Keratinocyte (primary cell): ENCODE measurements around the gene LZTR1. TPM values are rescaled to one million over a fixed set of nuclear protein-coding genes. Genes with fewer than 3 reads are reported as not detected.

Source experiments
- DNase-seq: peaks from one replicate; pipeline ENCODE4 v3.0.0-alpha.2; 2011; ENCODE audit warnings: low read depth, missing footprints, low spot score
- FAIRE-seq: peaks from 2 replicates; lab custom pipeline; 2011; peaks lifted over from hg19 to GRCh38; lab: Jason Lieb, UNC
- H2AFZ ChIP-seq: 2 replicates; pipeline ENCODE4 v1.6.0; 2012; ENCODE audit warnings: low read length, control low read depth, inconsistent platforms; ENCODE audit not compliant: control insufficient read depth
- H3K27ac ChIP-seq: 2 replicates; pipeline ENCODE4 v1.5.1; 2011; ENCODE audit warnings: low read length; ENCODE audit not compliant: control insufficient read depth, insufficient read depth
- H3K27me3 ChIP-seq: 3 replicates; pipeline ENCODE4 v1.6.0; 2011; ENCODE audit warnings: low read length; ENCODE audit not compliant: control insufficient read depth, insufficient read depth; ENCODE audit errors: extremely low read depth
- H3K36me3 ChIP-seq, 2 experiments: 2 replicates in 1 of 2; 3 replicates in 1 of 2; pipeline ENCODE4 v1.5.1; 2011; ENCODE audit warnings: low read length in 2 of 2, mild to moderate bottlenecking in 1 of 2; ENCODE audit not compliant: control insufficient read depth in 2 of 2, insufficient read depth in 2 of 2; ENCODE audit errors: extremely low read depth in 1 of 2
- H3K4me1 ChIP-seq: 3 replicates; pipeline ENCODE4 v1.5.1; 2011; ENCODE audit warnings: low read length; ENCODE audit not compliant: control insufficient read depth, insufficient read depth; ENCODE audit errors: extremely low read depth
- H3K4me2 ChIP-seq: 3 replicates; pipeline ENCODE4 v1.6.0; 2011; ENCODE audit warnings: low read depth, low read length; ENCODE audit not compliant: control insufficient read depth, insufficient read depth; ENCODE audit errors: extremely low read depth
- H3K4me3 ChIP-seq, 3 experiments: fragments of 200-600 bp in 1 of 3; sonication (generic) in 1 of 3; 2 replicates in 2 of 3; 3 replicates in 1 of 3; pipeline ENCODE4 v1.5.1; 2011 to 2016; ENCODE audit warnings: low read length in 3 of 3, mild to moderate bottlenecking in 3 of 3, control low read depth in 2 of 3, inconsistent platforms in 1 of 3, low read depth in 1 of 3, mixed read lengths in 1 of 3, mixed run types in 1 of 3, moderate library complexity in 1 of 3; ENCODE audit not compliant: control insufficient read depth in 2 of 3, insufficient read depth in 2 of 3; ENCODE audit errors: extremely low read depth in 1 of 3
- H3K79me2 ChIP-seq: 2 replicates; pipeline ENCODE4 v1.6.0; 2012; ENCODE audit warnings: low read length; ENCODE audit not compliant: control insufficient read depth, insufficient read depth
- H3K9ac ChIP-seq: 3 replicates; pipeline ENCODE4 v1.6.0; 2011; ENCODE audit warnings: low read length; ENCODE audit not compliant: control insufficient read depth, insufficient read depth; ENCODE audit errors: extremely low read depth
- H3K9me1 ChIP-seq: 3 replicates; pipeline ENCODE4 v1.6.0; 2011; ENCODE audit warnings: low read length; ENCODE audit not compliant: control insufficient read depth, insufficient read depth; ENCODE audit errors: extremely low read depth
- H3K9me3 ChIP-seq: 2 replicates; pipeline ENCODE4 v1.5.1; 2012; ENCODE audit warnings: low read depth, low read length; ENCODE audit not compliant: control insufficient read depth
- H4K20me1 ChIP-seq: 3 replicates; pipeline ENCODE4 v1.6.0; 2011; ENCODE audit warnings: low read length; ENCODE audit not compliant: control insufficient read depth, insufficient read depth; ENCODE audit errors: extremely low read depth
- EZH2 ChIP-seq: IDR thresholded peaks from one replicate; pipeline ENCODE4 v1.6.1; 2012; ENCODE audit warnings: inconsistent platforms, mild to moderate bottlenecking, low read length, moderate library complexity
- dilution Hi-C: fragments of 300-500 bp; cut with MboI; formaldehyde crosslinking; loops from one replicate; pipeline ENCODE4 v1.7.0; 2020; ENCODE audit warnings: low sequenced_read_pairs; ENCODE audit not compliant: extremely low pct_ligation_motif_present
- polyA plus RNA-seq, 5 experiments: library from polyadenylated mRNA; depleted of rRNA in 3 of 5; stranded (reverse) in 3 of 5; stranded (forward) in 1 of 5; unstranded in 1 of 5; fragments of >200 nt; gene quantifications; 1 replicate in 1 of 5; 2 replicates in 3 of 5; 3 replicates in 1 of 5; pipeline versions ENCODE4 v1.2.1 to v1.2.3, GENCODE V29; 2011 to 2012; ENCODE audit warnings: missing spikeins in 2 of 5, low read depth in 1 of 5, low replicate concordance in 1 of 5
- TF ChIP-seq, protein P1 (sequence below), 3 experiments: IDR thresholded peaks in 1 of 3; conservative IDR thresholded peaks in 1 of 3; optimal IDR thresholded peaks in 1 of 3; 2 replicates in 2 of 3; 3 replicates in 1 of 3; pipeline versions ENCODE3 to v1.5.1; 2011; ENCODE audit warnings: low read length in 3 of 3, mild to moderate bottlenecking in 3 of 3, moderate library complexity in 2 of 3, control low read depth in 1 of 3, inconsistent platforms in 1 of 3; ENCODE audit not compliant: insufficient read depth in 2 of 3; ENCODE audit errors: extremely low read depth in 1 of 3

Gene LZTR1
- polyA plus RNA-seq, 1 donor (not counting 4 experiments of a cell fraction or from before 2014, with no cell fraction given) = 37.0 TPM

DNA sequence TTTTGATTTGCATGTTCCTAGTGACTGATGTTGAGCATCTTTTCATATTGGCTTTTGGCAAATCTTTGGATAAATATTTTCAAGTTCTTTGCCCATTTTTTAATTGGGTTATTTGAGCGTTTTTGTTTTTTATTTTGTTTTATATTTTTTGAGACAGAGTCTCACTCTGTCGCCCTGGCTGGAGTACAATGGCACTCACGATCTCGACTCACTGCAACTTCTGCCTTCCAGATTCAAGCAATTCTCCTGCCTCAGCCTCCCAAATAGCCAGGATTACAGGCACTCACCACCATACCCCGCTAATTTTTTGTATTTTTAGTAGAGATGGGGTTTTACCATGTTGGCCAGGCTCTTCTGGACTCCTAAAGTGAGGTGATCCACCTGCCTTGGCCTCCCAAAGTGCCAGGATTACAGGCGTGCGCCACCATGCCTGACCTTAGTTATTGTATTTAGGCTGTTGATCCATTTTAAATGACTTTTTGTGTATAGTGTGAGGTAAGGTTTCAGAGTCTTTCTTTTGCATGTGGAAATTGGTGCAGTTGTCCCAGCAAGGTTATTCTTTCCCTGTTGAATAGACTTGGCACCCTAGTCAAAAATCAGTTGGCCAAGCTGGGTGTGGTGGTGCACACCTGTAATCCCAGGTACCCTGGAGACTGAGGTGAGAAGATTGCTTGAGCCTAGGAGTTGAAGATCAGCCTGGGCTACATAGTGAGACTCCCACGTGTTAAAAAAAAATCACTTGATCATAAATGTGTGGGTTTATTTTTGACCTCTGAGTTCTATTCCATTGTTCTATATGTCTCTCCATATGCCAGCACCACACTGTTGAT, 38.8 kb upstream of the LZTR1 start:
- Histone ChIP-seq H3K79me2 (peaks cover 94% of the 10 kb centered on the region), H4K20me1 (peaks cover 28% of the 10 kb centered on the region), H3K27me3 (no peaks in the 10 kb centered on the region), H3K9me3 (no peaks in the 10 kb centered on the region), H3K4me2 (no peak overlapping the region), H3K4me1 (peaks cover 28% of the 10 kb centered on the region), H3K27ac (no peak overlapping the region), H3K9ac (no peak overlapping the region), H3K36me3 (peaks cover 3 to 17% of the 10 kb centered on the region in 2 experiments), H2AFZ (no peak overlapping the region), H3K9me1 (no peaks in the 10 kb centered on the region), H3K4me3 (no peak overlapping the region)
- FAIRE-seq = no peak
- no peak for TF ChIP-seq EZH2
- TF ChIP-seq, protein P1, sequence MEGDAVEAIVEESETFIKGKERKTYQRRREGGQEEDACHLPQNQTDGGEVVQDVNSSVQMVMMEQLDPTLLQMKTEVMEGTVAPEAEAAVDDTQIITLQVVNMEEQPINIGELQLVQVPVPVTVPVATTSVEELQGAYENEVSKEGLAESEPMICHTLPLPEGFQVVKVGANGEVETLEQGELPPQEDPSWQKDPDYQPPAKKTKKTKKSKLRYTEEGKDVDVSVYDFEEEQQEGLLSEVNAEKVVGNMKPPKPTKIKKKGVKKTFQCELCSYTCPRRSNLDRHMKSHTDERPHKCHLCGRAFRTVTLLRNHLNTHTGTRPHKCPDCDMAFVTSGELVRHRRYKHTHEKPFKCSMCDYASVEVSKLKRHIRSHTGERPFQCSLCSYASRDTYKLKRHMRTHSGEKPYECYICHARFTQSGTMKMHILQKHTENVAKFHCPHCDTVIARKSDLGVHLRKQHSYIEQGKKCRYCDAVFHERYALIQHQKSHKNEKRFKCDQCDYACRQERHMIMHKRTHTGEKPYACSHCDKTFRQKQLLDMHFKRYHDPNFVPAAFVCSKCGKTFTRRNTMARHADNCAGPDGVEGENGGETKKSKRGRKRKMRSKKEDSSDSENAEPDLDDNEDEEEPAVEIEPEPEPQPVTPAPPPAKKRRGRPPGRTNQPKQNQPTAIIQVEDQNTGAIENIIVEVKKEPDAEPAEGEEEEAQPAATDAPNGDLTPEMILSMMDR (optimal IDR thresholded peaks at IDR 0.05 in 1 of 3, IDR thresholded peaks at IDR 0.05 in 1 of 3, conservative IDR thresholded peaks at IDR 0.05 in 1 of 3; ENCODE audit: extremely low read depth in 1 of 3, insufficient read depth in 2 of 3, low read length in 3 of 3) = no peak
- no peak for DNase-seq
- dilution Hi-C loops = no loop called here

DNA sequence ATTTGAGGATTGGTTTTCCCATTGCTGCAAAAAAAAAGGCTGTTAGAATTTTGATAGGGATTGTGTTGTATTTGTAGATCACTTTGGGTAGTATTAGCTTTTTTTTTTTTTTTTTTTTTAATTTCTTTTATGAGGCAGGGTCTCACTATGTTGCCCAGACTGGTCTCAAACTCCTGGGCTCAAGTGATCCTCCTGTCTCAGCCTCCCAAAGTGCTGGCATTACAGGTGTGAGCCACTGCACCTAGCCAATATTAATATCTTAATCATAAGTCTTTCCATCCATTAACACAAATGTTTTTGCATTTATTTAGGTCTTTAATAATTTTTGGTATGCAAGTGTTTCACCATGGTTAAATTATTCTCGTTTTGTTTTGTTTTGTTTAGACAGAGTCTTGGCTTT, 38.1 kb upstream of the LZTR1 start:
- no peak overlapping the region for H2AFZ ChIP-seq
- peaks cover 94% of the 10 kb centered on the region for H3K79me2 ChIP-seq
- TF ChIP-seq, protein P1 (optimal IDR thresholded peaks at IDR 0.05 in 1 of 3, IDR thresholded peaks at IDR 0.05 in 1 of 3, conservative IDR thresholded peaks at IDR 0.05 in 1 of 3; ENCODE audit: extremely low read depth in 1 of 3, insufficient read depth in 2 of 3, low read length in 3 of 3) = no peak
- no peak overlapping the region for H3K9ac ChIP-seq
- H4K20me1 ChIP-seq = peaks cover 22% of the 10 kb centered on the region
- H3K9me3 ChIP-seq = no peaks in the 10 kb centered on the region
- H3K4me2 ChIP-seq = no peak overlapping the region
- no peaks in the 10 kb centered on the region for H3K27me3 ChIP-seq
- peaks cover 28% of the 10 kb centered on the region for H3K4me1 ChIP-seq
- dilution Hi-C loops = no loop called here
- H3K9me1 ChIP-seq = no peaks in the 10 kb centered on the region
- FAIRE-seq (no peak), DNase-seq (no peak)
- no peak overlapping the region for H3K27ac ChIP-seq
- H3K36me3 ChIP-seq = peaks cover 5 to 15% of the 10 kb centered on the region in 2 experiments
- no peak overlapping the region for H3K4me3 ChIP-seq
